ENCODE results near the gene TOX3. TPM values are rescaled to one million over a fixed set of nuclear protein-coding genes. Genes with fewer than 3 reads are reported as not detected.

The TOX3 gene
- total RNA-seq, 1 donor from 2014 or later, result 48.1 TPM

DNA sequence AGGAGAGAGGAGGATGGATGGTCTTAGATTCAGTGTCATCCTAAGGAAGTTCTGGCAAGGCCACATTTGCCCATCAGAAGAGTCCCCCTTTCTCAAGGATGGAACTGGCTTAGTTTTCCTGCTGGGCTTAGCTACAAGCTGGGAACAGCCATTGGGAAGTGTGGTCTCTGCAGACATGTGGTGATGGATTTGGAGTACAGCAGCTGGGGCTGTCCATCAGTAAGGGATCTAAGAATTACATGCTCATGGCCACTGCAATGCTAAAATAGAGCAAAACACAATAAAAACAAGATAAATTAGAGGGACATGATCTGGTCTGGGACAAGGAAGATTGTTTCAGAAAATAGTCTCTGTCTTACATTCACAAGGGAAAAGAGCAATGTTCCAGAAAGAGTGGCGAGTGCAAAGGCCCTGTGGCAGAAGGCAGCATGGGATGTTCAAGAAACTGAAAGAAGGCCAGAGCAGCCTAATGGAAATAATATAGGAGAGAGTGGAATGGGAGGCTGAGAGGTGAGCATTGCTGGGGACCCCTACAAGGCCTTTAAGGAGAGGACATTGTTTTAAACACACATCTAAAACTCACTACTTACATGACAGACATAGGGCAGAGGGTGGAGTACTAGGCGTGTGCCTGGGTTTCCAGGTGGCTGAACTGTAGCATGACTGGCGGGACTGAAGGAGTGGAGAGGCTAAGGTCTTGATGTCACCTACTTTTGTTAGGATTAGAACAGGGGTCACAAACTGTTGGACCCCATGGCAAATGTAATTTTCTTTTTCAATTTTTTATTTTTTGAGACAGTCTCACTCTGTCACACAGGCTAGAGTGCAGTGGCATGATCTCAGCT is 17.0 kb upstream of the TOX3 start:
- H3K36me3 Mint-ChIP-seq, result no peaks in the 10 kb centered on the region
- no peaks in the 10 kb centered on the region for H3K27me3 ChIP-seq
- H3K79me2 ChIP-seq (ENCODE audit: low read depth), result no peaks in the 10 kb centered on the region
- H3K9me3 ChIP-seq (ENCODE audit: low read depth), result no peaks in the 10 kb centered on the region
- no peaks in the 10 kb centered on the region for H3K4me1 Mint-ChIP-seq
- H3K27me3 Mint-ChIP-seq (ENCODE audit: insufficient read depth, low read depth), result peaks cover 6% of the 10 kb centered on the region
- DNase-seq (ENCODE audit: low spot score), result no peak
- H3F3A ChIP-seq (ENCODE audit: low read depth), result no peaks in the 10 kb centered on the region
- no peaks in the 10 kb centered on the region for H3K4me1 ChIP-seq
- H3K9me3 Mint-ChIP-seq, result no peaks in the 10 kb centered on the region
- TF ChIP-seq, protein P1, sequence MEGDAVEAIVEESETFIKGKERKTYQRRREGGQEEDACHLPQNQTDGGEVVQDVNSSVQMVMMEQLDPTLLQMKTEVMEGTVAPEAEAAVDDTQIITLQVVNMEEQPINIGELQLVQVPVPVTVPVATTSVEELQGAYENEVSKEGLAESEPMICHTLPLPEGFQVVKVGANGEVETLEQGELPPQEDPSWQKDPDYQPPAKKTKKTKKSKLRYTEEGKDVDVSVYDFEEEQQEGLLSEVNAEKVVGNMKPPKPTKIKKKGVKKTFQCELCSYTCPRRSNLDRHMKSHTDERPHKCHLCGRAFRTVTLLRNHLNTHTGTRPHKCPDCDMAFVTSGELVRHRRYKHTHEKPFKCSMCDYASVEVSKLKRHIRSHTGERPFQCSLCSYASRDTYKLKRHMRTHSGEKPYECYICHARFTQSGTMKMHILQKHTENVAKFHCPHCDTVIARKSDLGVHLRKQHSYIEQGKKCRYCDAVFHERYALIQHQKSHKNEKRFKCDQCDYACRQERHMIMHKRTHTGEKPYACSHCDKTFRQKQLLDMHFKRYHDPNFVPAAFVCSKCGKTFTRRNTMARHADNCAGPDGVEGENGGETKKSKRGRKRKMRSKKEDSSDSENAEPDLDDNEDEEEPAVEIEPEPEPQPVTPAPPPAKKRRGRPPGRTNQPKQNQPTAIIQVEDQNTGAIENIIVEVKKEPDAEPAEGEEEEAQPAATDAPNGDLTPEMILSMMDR (IDR thresholded peaks at IDR 0.05), result no peak
- TF ChIP-seq EZH2phosphoT487 (IDR thresholded peaks at IDR 0.05) (no peak), EZH2 (IDR thresholded peaks at IDR 0.05) (no peak)
- H3K4me3 ChIP-seq, result no peak overlapping the region
- H2AFZ ChIP-seq (replicated peaks), result no peak overlapping the region
- no peak overlapping the region for H3K4me2 ChIP-seq
- no peak overlapping the region for H3K27ac Mint-ChIP-seq
- H3K36me3 ChIP-seq, result no peaks in the 10 kb centered on the region
- no peak overlapping the region for H3K9ac ChIP-seq
- no peaks in the 10 kb centered on the region for H4K20me1 ChIP-seq (ENCODE audit: low read depth)
- no peak overlapping the region for H3K27ac ChIP-seq
- H3K4me3 Mint-ChIP-seq, result no peak overlapping the region

DNA sequence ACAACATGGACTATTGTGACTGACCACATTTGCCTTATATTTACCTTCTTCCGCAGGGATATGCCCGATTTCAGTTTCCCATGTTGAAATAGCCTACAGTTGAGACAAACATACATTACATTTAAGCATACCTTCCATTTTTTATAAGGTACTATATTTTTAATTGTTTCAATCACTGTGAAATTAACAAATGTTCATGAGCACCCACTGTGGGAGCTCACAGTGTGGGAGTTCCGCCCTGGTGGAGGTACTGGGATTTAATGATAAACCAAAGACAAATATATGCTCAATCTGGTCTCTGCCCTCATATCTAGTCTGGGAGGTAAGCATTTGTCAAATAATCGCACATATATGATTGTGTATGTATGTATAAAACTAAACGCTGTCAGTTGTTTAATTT is 15.8 kb upstream of the TOX3 start:
- H3K36me3 ChIP-seq, result no peaks in the 10 kb centered on the region
- no peaks in the 10 kb centered on the region for H3K4me1 Mint-ChIP-seq
- H3K4me3 Mint-ChIP-seq, result no peak overlapping the region
- H3K4me1 ChIP-seq, result no peaks in the 10 kb centered on the region
- H3K27me3 ChIP-seq, result no peaks in the 10 kb centered on the region
- no peaks in the 10 kb centered on the region for H3K36me3 Mint-ChIP-seq
- TF ChIP-seq, protein P1 (IDR thresholded peaks at IDR 0.05), result no peak
- H3K4me2 ChIP-seq, result no peak overlapping the region
- H3K27me3 Mint-ChIP-seq (ENCODE audit: insufficient read depth, low read depth), result peaks cover 9% of the 10 kb centered on the region
- no peaks in the 10 kb centered on the region for H3F3A ChIP-seq (ENCODE audit: low read depth)
- peaks cover 2% of the 10 kb centered on the region for H3K9me3 Mint-ChIP-seq
- no peak overlapping the region for H3K27ac Mint-ChIP-seq
- no peak overlapping the region for H3K9ac ChIP-seq
- H3K79me2 ChIP-seq (ENCODE audit: low read depth), result no peaks in the 10 kb centered on the region
- DNase-seq (ENCODE audit: low spot score), result no peak
- H2AFZ ChIP-seq (replicated peaks), result no peak overlapping the region
- no peaks in the 10 kb centered on the region for H4K20me1 ChIP-seq (ENCODE audit: low read depth)
- no peak overlapping the region for H3K27ac ChIP-seq
- no peak overlapping the region for H3K4me3 ChIP-seq
- no peaks in the 10 kb centered on the region for H3K9me3 ChIP-seq (ENCODE audit: low read depth)

DNA sequence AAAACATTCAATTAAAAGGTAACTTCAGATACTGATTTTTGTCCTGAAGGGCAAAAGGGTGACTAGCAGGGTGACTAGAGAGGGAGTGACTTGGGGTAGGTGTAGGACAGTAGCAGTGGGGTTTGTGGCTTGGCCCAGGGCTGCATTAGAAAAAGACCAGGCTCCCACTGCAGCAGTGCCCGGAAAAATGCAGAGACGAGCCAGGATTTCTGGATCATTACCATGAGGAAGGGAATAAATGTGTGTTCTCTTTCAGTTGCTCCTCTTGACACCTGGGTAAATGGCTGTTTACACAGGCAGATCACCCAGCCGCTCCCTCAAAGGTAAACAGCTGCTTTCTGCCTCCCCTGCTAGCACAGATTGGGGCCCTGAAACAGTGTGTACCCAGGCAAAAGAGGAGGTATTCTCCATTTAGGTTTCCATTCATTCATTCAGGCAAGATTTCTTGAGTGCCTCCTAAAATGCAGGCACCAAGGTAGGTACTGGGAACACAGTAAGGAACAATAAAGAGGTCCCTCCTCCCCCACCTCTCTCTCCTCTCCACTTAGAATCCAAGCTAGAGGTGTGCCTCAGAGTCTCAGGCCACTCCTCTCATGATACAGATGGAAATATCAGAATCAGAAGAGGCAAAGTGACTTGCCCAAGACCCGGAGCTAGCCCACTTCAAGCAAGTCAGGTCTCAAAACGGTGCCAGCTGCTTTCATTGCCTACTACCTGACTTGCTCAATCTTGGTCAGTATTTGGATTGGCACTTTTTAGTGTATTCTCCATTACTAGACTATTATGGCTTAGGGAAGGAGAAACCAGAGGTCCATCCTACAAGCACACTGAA is 15.2 kb upstream of the TOX3 start:
- Histone ChIP-seq H3K36me3 (no peaks in the 10 kb centered on the region), H4K20me1 (ENCODE audit: low read depth) (no peaks in the 10 kb centered on the region), H3K9ac (no peak overlapping the region), H3K4me1 (no peaks in the 10 kb centered on the region), H3K9me3 (ENCODE audit: low read depth) (no peaks in the 10 kb centered on the region), H3F3A (ENCODE audit: low read depth) (no peaks in the 10 kb centered on the region), H3K27ac (no peak overlapping the region), H3K79me2 (ENCODE audit: low read depth) (no peaks in the 10 kb centered on the region), H3K4me2 (no peak overlapping the region), H3K4me3 (no peak overlapping the region), H3K27me3 (no peaks in the 10 kb centered on the region), H2AFZ (replicated peaks) (no peak overlapping the region)
- Mint-ChIP-seq H3K9me3 (peaks cover 2% of the 10 kb centered on the region), H3K4me1 (no peaks in the 10 kb centered on the region), H3K27ac (no peak overlapping the region), H3K4me3 (no peak overlapping the region), H3K27me3 (ENCODE audit: insufficient read depth, low read depth) (peaks cover 6% of the 10 kb centered on the region), H3K36me3 (no peaks in the 10 kb centered on the region)
- no peak for DNase-seq (ENCODE audit: low spot score)
- TF ChIP-seq EZH2phosphoT487 (IDR thresholded peaks at IDR 0.05) (no peak), EZH2 (IDR thresholded peaks at IDR 0.05) (no peak)
- TF ChIP-seq, protein P1 (IDR thresholded peaks at IDR 0.05), result no peak

Measured in neural progenitor cell (in vitro differentiated cells).